Left lobe of liver (tissue), 2 donors: ENCODE results near the gene NPAS3. TPM values are rescaled to one million over a fixed set of nuclear protein-coding genes. Genes with fewer than 3 reads are reported as not detected.

Experiments used
- ATAC-seq: fragments of 200-7000 bp; cut with Tn5 transposase; one replicate; pipeline ENCODE4 v1.9.1; 2020; ENCODE audit warnings: mild to moderate bottlenecking, moderate library complexity
- DNase-seq: peaks from one replicate; pipeline ENCODE4 v3.0.0-alpha.2; 2020; ENCODE audit warnings: low spot score
- total RNA-seq: library from RNA; stranded (reverse); gene quantifications from one replicate; pipeline ENCODE4 v1.2.1, GENCODE V29; 2021
- donor health status: DM: no; HTN: no; CAD: no; lungs with moderate emphysema.
- donor health status: DM: no; HTN: yes; CAD: no.

NPAS3 gene
- total RNA-seq, 1 donor from 2014 or later = not detected

GRCh38 chr14:32940066-32940651, 1.5 kb downstream of the NPAS3 start:
- no peak for ATAC-seq

GRCh38 chr14:32940711-32941667, 2.3 kb downstream of the NPAS3 start:
- no peak for ATAC-seq

More at GRCh38 chr14:32940066-32940651, 1.5 kb downstream of the NPAS3 start:
- DNase-seq = no peak

GRCh38 chr14:32941668-32942065, 3.0 kb downstream of the NPAS3 start:
- DNase-seq (no peak), ATAC-seq (no peak)

More at GRCh38 chr14:32940711-32941667, 2.3 kb downstream of the NPAS3 start:
- DNase-seq = no peak

- DNase-seq (no peak), ATAC-seq (no peak)
These were observed 8.4 kb downstream of the NPAS3 start for GRCh38 chr14:32947081-32947480.

- DNase-seq = no peak
- ATAC-seq = no peak
These were observed 9.1 kb downstream of the NPAS3 start for GRCh38 chr14:32947792-32948191.

GRCh38 chr14:32950584-32950983, 11.9 kb downstream of the NPAS3 start:
- no peak for DNase-seq
- ATAC-seq = no peak

- ATAC-seq (no peak), DNase-seq (no peak)
These were observed 28.7 kb downstream of the NPAS3 start for GRCh38 chr14:32967421-32967820.

GRCh38 chr14:32968972-32969544, 30.4 kb downstream of the NPAS3 start:
- no peak for ATAC-seq
- DNase-seq = no peak

GRCh38 chr14:32977913-32978312, 39.2 kb downstream of the NPAS3 start:
- ATAC-seq (no peak), DNase-seq (no peak)

GRCh38 chr14:32978691-32979255, 40.1 kb downstream of the NPAS3 start:
- DNase-seq (no peak), ATAC-seq (no peak)

- ATAC-seq (no peak), DNase-seq (no peak)
These were observed 41.7 kb downstream of the NPAS3 start for GRCh38 chr14:32980178-32980901.

GRCh38 chr14:32980902-32981501, 42.3 kb downstream of the NPAS3 start:
- ATAC-seq (no peak), DNase-seq (no peak)

- ATAC-seq (no peak), DNase-seq (no peak)
These were observed 45.7 kb downstream of the NPAS3 start for GRCh38 chr14:32984241-32984930.

- ATAC-seq (no peak), DNase-seq (no peak)
These were observed 47.2 kb downstream of the NPAS3 start for GRCh38 chr14:32985866-32986265.

- no peak for DNase-seq
- ATAC-seq = no peak
These were observed 48.3 kb downstream of the NPAS3 start for GRCh38 chr14:32986791-32987540.

- ATAC-seq (no peak), DNase-seq (no peak)
These were observed 53.0 kb downstream of the NPAS3 start for GRCh38 chr14:32991691-32992090.

GRCh38 chr14:32993921-32994320, 55.2 kb downstream of the NPAS3 start:
- ATAC-seq = no peak

GRCh38 chr14:32996343-32996742, 57.7 kb downstream of the NPAS3 start:
- ATAC-seq = no peak
- DNase-seq = no peak

More at GRCh38 chr14:32993921-32994320, 55.2 kb downstream of the NPAS3 start:
- DNase-seq = no peak

- ATAC-seq = peak; percentile 75
- DNase-seq = no peak
These were observed 59.8 kb downstream of the NPAS3 start for GRCh38 chr14:32998433-32998832.
